ENCODE results near the gene P3H3. TPM values are rescaled to one million over a fixed set of nuclear protein-coding genes. Genes with fewer than 3 reads are reported as not detected.

P3H3 gene
- total and polyA plus RNA-seq, 9 of the 15 experiments (the other 6 are each of a cell fraction or from before 2014, with no cell fraction given) = 0.03 to 15.0 (median 4.8) TPM

DNA sequence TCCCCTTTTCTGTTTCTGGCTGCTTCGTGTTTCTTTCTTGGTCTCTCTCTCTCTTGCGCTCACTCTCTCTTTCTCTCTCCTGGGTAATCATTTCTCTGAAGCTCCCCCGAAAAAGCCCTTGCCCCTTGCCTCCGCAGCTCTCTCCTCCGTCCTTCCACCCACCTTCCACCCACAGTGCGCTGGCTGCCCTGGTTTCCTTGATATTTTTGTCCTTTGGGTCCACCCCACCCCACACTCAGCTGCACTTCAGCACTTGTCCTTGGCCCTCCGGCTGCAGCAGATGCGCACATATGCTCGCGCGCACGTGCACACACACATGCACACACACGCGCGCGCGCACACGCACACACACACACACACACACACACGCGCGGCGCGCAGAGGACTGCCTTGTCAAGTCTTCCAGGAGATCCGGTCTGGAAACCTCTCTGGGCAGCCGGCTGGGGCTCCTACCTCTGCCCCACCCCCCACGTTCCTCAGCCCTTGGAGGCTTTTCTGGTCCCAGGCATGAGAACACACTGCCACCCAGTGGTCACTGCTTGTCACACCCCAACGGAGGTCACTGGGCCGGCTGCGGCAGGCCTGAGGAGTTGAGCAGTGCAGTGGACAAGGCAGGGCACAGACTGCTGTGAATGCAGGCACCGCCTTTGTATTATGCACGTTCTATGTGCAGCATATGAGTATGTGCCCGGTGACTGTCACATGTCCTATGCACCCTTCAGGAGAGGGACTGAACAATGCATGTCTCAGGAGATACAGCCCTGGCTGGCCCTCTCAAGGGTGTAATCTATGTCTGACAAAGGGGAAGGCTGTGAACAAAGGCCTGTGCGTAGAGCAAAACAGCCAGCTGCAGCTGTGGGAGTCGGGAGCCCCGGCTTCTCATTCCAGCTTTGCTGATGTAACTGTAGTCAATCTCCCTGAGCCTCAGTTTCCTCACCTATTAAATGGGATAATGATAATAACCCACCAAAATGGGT, 49.3 kb upstream of the P3H3 start (continued):
- TF ChIP-seq, protein P1, sequence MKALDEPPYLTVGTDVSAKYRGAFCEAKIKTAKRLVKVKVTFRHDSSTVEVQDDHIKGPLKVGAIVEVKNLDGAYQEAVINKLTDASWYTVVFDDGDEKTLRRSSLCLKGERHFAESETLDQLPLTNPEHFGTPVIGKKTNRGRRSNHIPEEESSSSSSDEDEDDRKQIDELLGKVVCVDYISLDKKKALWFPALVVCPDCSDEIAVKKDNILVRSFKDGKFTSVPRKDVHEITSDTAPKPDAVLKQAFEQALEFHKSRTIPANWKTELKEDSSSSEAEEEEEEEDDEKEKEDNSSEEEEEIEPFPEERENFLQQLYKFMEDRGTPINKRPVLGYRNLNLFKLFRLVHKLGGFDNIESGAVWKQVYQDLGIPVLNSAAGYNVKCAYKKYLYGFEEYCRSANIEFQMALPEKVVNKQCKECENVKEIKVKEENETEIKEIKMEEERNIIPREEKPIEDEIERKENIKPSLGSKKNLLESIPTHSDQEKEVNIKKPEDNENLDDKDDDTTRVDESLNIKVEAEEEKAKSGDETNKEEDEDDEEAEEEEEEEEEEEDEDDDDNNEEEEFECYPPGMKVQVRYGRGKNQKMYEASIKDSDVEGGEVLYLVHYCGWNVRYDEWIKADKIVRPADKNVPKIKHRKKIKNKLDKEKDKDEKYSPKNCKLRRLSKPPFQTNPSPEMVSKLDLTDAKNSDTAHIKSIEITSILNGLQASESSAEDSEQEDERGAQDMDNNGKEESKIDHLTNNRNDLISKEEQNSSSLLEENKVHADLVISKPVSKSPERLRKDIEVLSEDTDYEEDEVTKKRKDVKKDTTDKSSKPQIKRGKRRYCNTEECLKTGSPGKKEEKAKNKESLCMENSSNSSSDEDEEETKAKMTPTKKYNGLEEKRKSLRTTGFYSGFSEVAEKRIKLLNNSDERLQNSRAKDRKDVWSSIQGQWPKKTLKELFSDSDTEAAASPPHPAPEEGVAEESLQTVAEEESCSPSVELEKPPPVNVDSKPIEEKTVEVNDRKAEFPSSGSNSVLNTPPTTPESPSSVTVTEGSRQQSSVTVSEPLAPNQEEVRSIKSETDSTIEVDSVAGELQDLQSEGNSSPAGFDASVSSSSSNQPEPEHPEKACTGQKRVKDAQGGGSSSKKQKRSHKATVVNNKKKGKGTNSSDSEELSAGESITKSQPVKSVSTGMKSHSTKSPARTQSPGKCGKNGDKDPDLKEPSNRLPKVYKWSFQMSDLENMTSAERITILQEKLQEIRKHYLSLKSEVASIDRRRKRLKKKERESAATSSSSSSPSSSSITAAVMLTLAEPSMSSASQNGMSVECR (CRISPR knock-in tag; IDR thresholded peaks at IDR 0.05) = peak; percentile 69
- TF ChIP-seq TEAD2 (tag; IDR thresholded peaks at IDR 0.05) (no peak), ZNF431 (CRISPR knock-in tag; IDR thresholded peaks at IDR 0.05) (no peak), RBM25 (IDR thresholded peaks at IDR 0.05; ENCODE audit: low read depth, low read length, severe bottlenecking) (peak; percentile 24), ZNF12 (CRISPR knock-in tag; IDR thresholded peaks at IDR 0.05) (no peak), ZNF384 (IDR thresholded peaks at IDR 0.05; ENCODE audit: low read depth, low read length) (no peak), ZKSCAN3 (CRISPR knock-in tag; IDR thresholded peaks at IDR 0.05) (no peak)
- TF ChIP-seq, protein P2, sequence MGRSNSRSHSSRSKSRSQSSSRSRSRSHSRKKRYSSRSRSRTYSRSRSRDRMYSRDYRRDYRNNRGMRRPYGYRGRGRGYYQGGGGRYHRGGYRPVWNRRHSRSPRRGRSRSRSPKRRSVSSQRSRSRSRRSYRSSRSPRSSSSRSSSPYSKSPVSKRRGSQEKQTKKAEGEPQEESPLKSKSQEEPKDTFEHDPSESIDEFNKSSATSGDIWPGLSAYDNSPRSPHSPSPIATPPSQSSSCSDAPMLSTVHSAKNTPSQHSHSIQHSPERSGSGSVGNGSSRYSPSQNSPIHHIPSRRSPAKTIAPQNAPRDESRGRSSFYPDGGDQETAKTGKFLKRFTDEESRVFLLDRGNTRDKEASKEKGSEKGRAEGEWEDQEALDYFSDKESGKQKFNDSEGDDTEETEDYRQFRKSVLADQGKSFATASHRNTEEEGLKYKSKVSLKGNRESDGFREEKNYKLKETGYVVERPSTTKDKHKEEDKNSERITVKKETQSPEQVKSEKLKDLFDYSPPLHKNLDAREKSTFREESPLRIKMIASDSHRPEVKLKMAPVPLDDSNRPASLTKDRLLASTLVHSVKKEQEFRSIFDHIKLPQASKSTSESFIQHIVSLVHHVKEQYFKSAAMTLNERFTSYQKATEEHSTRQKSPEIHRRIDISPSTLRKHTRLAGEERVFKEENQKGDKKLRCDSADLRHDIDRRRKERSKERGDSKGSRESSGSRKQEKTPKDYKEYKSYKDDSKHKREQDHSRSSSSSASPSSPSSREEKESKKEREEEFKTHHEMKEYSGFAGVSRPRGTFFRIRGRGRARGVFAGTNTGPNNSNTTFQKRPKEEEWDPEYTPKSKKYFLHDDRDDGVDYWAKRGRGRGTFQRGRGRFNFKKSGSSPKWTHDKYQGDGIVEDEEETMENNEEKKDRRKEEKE (IDR thresholded peaks at IDR 0.05; ENCODE audit: borderline replicate concordance in 1 of 2, control insufficient read depth in 1 of 2, low read depth in 2 of 2, low read length in 1 of 2) = no peak
- TF ChIP-seq, protein P3, sequence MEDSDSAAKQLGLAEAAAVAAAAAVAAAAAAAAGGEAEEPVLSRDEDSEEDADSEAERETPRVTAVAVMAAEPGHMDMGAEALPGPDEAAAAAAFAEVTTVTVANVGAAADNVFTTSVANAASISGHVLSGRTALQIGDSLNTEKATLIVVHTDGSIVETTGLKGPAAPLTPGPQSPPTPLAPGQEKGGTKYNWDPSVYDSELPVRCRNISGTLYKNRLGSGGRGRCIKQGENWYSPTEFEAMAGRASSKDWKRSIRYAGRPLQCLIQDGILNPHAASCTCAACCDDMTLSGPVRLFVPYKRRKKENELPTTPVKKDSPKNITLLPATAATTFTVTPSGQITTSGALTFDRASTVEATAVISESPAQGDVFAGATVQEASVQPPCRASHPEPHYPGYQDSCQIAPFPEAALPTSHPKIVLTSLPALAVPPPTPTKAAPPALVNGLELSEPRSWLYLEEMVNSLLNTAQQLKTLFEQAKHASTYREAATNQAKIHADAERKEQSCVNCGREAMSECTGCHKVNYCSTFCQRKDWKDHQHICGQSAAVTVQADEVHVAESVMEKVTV (CRISPR knock-in tag; IDR thresholded peaks at IDR 0.05) = peak; percentile 89
- TF ChIP-seq, protein P4, sequence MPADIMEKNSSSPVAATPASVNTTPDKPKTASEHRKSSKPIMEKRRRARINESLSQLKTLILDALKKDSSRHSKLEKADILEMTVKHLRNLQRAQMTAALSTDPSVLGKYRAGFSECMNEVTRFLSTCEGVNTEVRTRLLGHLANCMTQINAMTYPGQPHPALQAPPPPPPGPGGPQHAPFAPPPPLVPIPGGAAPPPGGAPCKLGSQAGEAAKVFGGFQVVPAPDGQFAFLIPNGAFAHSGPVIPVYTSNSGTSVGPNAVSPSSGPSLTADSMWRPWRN (IDR thresholded peaks at IDR 0.05; ENCODE audit: low read depth) = no peak
- TF ChIP-seq, protein P5, sequence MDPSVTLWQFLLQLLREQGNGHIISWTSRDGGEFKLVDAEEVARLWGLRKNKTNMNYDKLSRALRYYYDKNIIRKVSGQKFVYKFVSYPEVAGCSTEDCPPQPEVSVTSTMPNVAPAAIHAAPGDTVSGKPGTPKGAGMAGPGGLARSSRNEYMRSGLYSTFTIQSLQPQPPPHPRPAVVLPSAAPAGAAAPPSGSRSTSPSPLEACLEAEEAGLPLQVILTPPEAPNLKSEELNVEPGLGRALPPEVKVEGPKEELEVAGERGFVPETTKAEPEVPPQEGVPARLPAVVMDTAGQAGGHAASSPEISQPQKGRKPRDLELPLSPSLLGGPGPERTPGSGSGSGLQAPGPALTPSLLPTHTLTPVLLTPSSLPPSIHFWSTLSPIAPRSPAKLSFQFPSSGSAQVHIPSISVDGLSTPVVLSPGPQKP (CRISPR knock-in tag; IDR thresholded peaks at IDR 0.05) = no peak
- TF ChIP-seq, protein P6, sequence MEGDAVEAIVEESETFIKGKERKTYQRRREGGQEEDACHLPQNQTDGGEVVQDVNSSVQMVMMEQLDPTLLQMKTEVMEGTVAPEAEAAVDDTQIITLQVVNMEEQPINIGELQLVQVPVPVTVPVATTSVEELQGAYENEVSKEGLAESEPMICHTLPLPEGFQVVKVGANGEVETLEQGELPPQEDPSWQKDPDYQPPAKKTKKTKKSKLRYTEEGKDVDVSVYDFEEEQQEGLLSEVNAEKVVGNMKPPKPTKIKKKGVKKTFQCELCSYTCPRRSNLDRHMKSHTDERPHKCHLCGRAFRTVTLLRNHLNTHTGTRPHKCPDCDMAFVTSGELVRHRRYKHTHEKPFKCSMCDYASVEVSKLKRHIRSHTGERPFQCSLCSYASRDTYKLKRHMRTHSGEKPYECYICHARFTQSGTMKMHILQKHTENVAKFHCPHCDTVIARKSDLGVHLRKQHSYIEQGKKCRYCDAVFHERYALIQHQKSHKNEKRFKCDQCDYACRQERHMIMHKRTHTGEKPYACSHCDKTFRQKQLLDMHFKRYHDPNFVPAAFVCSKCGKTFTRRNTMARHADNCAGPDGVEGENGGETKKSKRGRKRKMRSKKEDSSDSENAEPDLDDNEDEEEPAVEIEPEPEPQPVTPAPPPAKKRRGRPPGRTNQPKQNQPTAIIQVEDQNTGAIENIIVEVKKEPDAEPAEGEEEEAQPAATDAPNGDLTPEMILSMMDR (IDR thresholded peaks at IDR 0.05 in 2 of 3, conservative IDR thresholded peaks at IDR 0.05 in 1 of 3; ENCODE audit: insufficient read depth in 2 of 3, low read depth in 1 of 3, low read length in 3 of 3) = peak; percentile 87 to 89 (median 89)

Data from K562 (cell line).